Activated T-helper 1 cell treated with anti-CD3 and anti-CD28 coated beads, Interleukin-2, amount 50 U/mL, for 16 hours (primary cell): ENCODE measurements around the gene IL1A.

Experiments
- DNase-seq, 2 donors: peaks; one replicate each; pipeline ENCODE4 v3.0.0-alpha.2; 2020; ENCODE audit warnings: low read depth in 1 of 2, low spot score in 1 of 2

The IL1A gene

GRCh38 chr2:112793449-112793978 is 9.2 kb upstream of the IL1A start:
- DNase-seq, result no peak

- no peak for DNase-seq
Observed at GRCh38 chr2:112792419-112792818, 8.1 kb upstream of the IL1A start.

- DNase-seq, result no peak
Observed at GRCh38 chr2:112791693-112792230, 7.5 kb upstream of the IL1A start.

GRCh38 chr2:112791019-112791418 is 6.7 kb upstream of the IL1A start:
- no peak for DNase-seq

- DNase-seq, result no peak
Observed at GRCh38 chr2:112790305-112790704, 6.0 kb upstream of the IL1A start.

- no peak for DNase-seq
Observed at GRCh38 chr2:112789186-112789585, 4.9 kb upstream of the IL1A start.

- DNase-seq, result no peak
Observed at GRCh38 chr2:112788653-112789052, 4.4 kb upstream of the IL1A start.

GRCh38 chr2:112787729-112788393 is 3.6 kb upstream of the IL1A start:
- no peak for DNase-seq

GRCh38 chr2:112787294-112787693 is 3.0 kb upstream of the IL1A start:
- DNase-seq, result no peak

- DNase-seq, result no peak
Observed at GRCh38 chr2:112783187-112783714, 1.0 kb downstream of the IL1A start.

- DNase-seq, result no peak
Observed at GRCh38 chr2:112782234-112782799, 2.0 kb downstream of the IL1A start.

GRCh38 chr2:112779598-112779997 is 4.7 kb downstream of the IL1A start:
- DNase-seq, result no peak

GRCh38 chr2:112777036-112777435 is 7.3 kb downstream of the IL1A start:
- no peak for DNase-seq

GRCh38 chr2:112776113-112776512 is 8.2 kb downstream of the IL1A start:
- no peak for DNase-seq

GRCh38 chr2:112774536-112775285 is 9.6 kb downstream of the IL1A start:
- DNase-seq, result no peak

- DNase-seq, result no peak
Observed at GRCh38 chr2:112773556-112773955, 10.7 kb downstream of the IL1A start.

- DNase-seq, result no peak
Observed at GRCh38 chr2:112772911-112773475, 11.3 kb downstream of the IL1A start.

GRCh38 chr2:112772322-112772721 is 12.0 kb downstream of the IL1A start:
- DNase-seq, result no peak

GRCh38 chr2:112768432-112768831 is 15.9 kb downstream of the IL1A start:
- DNase-seq, result no peak

GRCh38 chr2:112767693-112768330 is 16.5 kb downstream of the IL1A start:
- no peak for DNase-seq

GRCh38 chr2:112765251-112765650 is 19.0 kb downstream of the IL1A start:
- DNase-seq, result no peak
